Esophagus (tissue), 2 donors: Measurements from ENCODE around the gene CCDC141. TPM values are rescaled to one million over a fixed set of nuclear protein-coding genes. Genes with fewer than 3 reads are reported as not detected.

Experiments used
- H3K27ac ChIP-seq, 2 donors: one replicate each; pipeline ENCODE4 v1.5.1; 2013; ENCODE audit warnings: low read depth in 2 of 2, mild to moderate bottlenecking in 2 of 2, inconsistent platforms in 1 of 2, low read length in 1 of 2, moderate library complexity in 1 of 2
- H3K27me3 ChIP-seq, 2 donors: one replicate each; pipeline ENCODE4 v1.6.1; 2013; ENCODE audit warnings: low read length in 2 of 2, control low read depth in 1 of 2, mild to moderate bottlenecking in 1 of 2; ENCODE audit not compliant: insufficient read depth in 2 of 2, control insufficient read depth in 1 of 2
- H3K36me3 ChIP-seq, 2 donors: one replicate each; pipeline ENCODE4 v1.6.1; 2013; ENCODE audit warnings: low read length in 1 of 2; ENCODE audit not compliant: control insufficient read depth in 2 of 2, insufficient read depth in 2 of 2
- H3K4me1 ChIP-seq, 2 donors: one replicate each; pipeline ENCODE4 v1.6.1; 2013; ENCODE audit warnings: low read length in 1 of 2; ENCODE audit not compliant: control insufficient read depth in 2 of 2, insufficient read depth in 2 of 2
- H3K4me3 ChIP-seq, 2 donors: one replicate each; pipeline ENCODE4 v1.5.1; 2013; ENCODE audit warnings: low read length in 2 of 2, mild to moderate bottlenecking in 2 of 2, low read depth in 1 of 2, moderate library complexity in 1 of 2
- H3K9me3 ChIP-seq, 2 donors: one replicate each; pipeline ENCODE4 v1.6.1; 2013; ENCODE audit warnings: mild to moderate bottlenecking in 2 of 2, low read depth in 1 of 2, low read length in 1 of 2, moderate library complexity in 1 of 2; ENCODE audit not compliant: control insufficient read depth in 2 of 2, insufficient read depth in 1 of 2
- WGBS, 2 donors: extraction: QIAGEN DNeasy Blood & Tissue Kit; methylation state at CpG; one replicate each; pipeline ENCODE4 v1.1.7; 2013; 5-methylcytosine and 5-hydroxymethylcytosine counted together
- polyA plus RNA-seq, 2 donors: library from polyadenylated mRNA; stranded (reverse); fragments of 200-250 nt; gene quantifications; one replicate each; pipeline ENCODE4 v1.2.3, GENCODE V29; 2013
- donor health status: healthy with polysubstance abuse.
- donor health status: Bipolar disorder and iron deficiency.

CCDC141 gene
- polyA plus RNA-seq, 2 donors: 0.01 to 0.06 TPM

- H3K4me3 ChIP-seq: no peak overlapping the region
- no peak overlapping the region for H3K27ac ChIP-seq
- H3K4me1 ChIP-seq: no peaks in the 10 kb centered on the region
- H3K27me3 ChIP-seq: no peaks in the 10 kb centered on the region
- H3K36me3 ChIP-seq: no peaks in the 10 kb centered on the region
- no peaks in the 10 kb centered on the region for H3K9me3 ChIP-seq
These were observed 194.8 kb downstream of the CCDC141 start for GRCh38 chr2:178855151-178855550.

DNA sequence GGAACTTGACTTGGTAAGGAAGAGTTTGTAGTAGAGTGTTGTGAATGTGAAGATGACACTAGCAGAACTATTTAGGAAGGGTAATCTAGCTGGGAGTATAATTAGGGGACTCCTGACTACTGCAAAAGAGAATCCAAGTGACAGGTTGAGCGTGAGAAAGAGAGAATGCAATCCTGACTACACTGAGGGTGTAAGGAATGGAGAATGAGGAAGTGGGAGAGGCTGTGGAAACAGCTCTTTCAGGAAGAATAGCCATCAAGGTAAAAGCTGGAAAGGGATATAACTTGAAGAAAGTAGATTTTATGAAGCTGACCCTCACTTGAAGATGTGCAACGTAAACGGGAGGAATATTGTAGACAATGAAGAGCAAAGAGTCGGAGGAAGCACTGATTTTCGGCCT is 201.6 kb downstream of the CCDC141 start:
- Histone ChIP-seq H3K27ac (no peak overlapping the region), H3K36me3 (no peaks in the 10 kb centered on the region), H3K4me1 (no peaks in the 10 kb centered on the region), H3K9me3 (no peaks in the 10 kb centered on the region), H3K4me3 (no peak overlapping the region), H3K27me3 (no peaks in the 10 kb centered on the region)
- WGBS, 2 donors: 93 to 94% methylated on average over 5 of the region's 5 CpGs

GRCh38 chr2:178846458-178846802 is 203.5 kb downstream of the CCDC141 start:
- no peak overlapping the region for H3K4me3 ChIP-seq
- no peaks in the 10 kb centered on the region for H3K27me3 ChIP-seq
- no peaks in the 10 kb centered on the region for H3K4me1 ChIP-seq
- H3K9me3 ChIP-seq: no peaks in the 10 kb centered on the region
- H3K36me3 ChIP-seq: no peaks in the 10 kb centered on the region
- 77 to 80% methylated on average over 2 of the region's 2 CpGs for WGBS, 2 donors
- no peak overlapping the region for H3K27ac ChIP-seq

DNA sequence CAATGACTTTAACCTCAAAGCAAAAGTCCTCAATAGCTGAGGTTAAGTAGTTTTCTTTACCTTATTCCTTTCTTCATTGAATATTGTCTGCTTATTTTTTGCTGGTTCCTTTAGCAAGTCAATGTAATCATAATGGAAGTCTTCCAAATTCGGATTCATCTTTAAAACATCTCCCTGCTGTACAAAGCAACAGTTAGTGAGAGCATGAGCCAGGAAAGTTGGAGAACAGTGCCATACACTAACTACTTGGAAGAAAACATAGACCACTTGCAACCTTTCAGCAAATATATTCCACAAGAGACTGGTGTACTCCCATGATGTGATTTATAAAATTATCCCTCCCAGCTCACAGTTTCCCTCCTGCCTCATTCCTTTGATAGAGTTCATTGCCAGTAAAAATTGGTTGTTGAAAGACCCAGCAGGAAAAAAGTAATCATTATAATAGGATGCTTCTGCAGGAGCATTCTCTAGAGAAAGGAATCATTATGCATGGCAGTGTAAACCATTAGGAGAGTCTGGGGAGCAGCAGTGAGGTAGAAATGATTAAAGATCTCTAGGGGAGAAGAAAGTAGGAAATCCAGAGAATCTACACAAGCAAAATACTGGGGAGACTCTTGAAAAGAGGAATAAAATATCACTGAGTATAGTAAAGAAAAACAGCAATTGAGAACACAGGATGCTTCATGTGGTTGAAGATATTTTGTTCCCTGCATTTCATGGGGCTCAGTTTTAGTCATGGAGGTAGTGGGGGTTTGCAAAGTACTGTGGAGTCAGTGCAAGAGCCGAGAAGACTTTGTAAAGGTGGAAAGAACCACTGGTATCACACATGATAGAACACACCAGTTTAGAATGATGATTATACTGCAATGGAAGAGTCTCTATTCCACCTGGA is 204.1 kb downstream of the CCDC141 start:
- Histone ChIP-seq H3K9me3 (no peaks in the 10 kb centered on the region), H3K36me3 (no peaks in the 10 kb centered on the region), H3K27ac (no peak overlapping the region), H3K27me3 (no peaks in the 10 kb centered on the region), H3K4me1 (no peaks in the 10 kb centered on the region), H3K4me3 (no peak overlapping the region)
- 49 to 61% methylated on average over 2 of the region's 2 CpGs for whole genome bisulfite sequencing, 2 donors

DNA sequence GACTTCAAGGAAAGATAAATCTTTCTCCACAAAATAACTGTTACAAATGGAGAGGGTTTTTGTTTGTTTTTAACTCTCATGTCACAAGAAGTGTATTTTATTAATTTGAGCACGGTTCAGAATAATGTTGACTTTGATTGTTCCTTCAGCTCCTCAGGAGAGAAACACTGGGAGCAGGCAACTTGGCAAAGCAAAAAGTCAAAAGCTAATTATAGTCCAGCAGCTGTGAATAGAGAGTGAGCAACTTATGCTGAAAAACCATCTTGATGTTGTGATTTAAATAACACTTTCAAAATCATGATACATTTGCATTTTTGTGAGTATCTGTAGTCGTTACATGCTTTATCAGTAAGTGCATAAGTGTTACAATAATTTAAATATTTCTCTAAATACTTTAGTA is 205.2 kb downstream of the CCDC141 start:
- H3K27ac ChIP-seq: no peak overlapping the region
- H3K36me3 ChIP-seq: no peaks in the 10 kb centered on the region
- 48 to 54% methylated on average over 2 of the region's 2 CpGs for WGBS, 2 donors
- no peak overlapping the region for H3K4me3 ChIP-seq
- no peaks in the 10 kb centered on the region for H3K4me1 ChIP-seq
- no peaks in the 10 kb centered on the region for H3K27me3 ChIP-seq
- no peaks in the 10 kb centered on the region for H3K9me3 ChIP-seq

- Histone ChIP-seq H3K4me1 (no peaks in the 10 kb centered on the region), H3K4me3 (no peak overlapping the region), H3K9me3 (no peaks in the 10 kb centered on the region), H3K27me3 (no peaks in the 10 kb centered on the region), H3K27ac (no peak overlapping the region), H3K36me3 (no peaks in the 10 kb centered on the region)
- WGBS, 2 donors: 74 to 75% methylated on average over 4 of the region's 4 CpGs
These were observed 205.7 kb downstream of the CCDC141 start for GRCh38 chr2:178844269-178844668.

DNA sequence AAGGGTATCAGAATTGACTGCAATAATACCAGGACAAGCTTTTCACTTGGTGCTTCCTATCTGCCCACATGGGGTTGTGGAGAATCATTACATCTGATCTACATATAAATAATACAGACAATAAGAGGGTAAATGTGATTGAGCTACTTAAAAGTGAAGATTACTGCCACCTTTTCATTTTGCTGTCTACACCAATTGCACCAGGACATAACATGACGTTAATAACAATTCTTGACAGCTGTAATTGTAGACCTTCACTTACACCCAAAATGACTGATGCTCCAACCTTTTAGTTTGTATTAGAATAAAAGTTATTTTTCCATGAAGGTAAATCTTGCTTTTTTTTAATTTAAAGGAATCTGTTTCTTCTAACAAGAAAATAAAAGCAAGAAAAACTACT is 206.2 kb downstream of the CCDC141 start:
- H3K4me1 ChIP-seq: no peaks in the 10 kb centered on the region
- WGBS, 2 donors: 82 to 86% methylated on average over 1 of the region's 1 CpG
- H3K27ac ChIP-seq: no peak overlapping the region
- H3K4me3 ChIP-seq: no peak overlapping the region
- no peaks in the 10 kb centered on the region for H3K36me3 ChIP-seq
- no peaks in the 10 kb centered on the region for H3K27me3 ChIP-seq
- H3K9me3 ChIP-seq: no peaks in the 10 kb centered on the region

DNA sequence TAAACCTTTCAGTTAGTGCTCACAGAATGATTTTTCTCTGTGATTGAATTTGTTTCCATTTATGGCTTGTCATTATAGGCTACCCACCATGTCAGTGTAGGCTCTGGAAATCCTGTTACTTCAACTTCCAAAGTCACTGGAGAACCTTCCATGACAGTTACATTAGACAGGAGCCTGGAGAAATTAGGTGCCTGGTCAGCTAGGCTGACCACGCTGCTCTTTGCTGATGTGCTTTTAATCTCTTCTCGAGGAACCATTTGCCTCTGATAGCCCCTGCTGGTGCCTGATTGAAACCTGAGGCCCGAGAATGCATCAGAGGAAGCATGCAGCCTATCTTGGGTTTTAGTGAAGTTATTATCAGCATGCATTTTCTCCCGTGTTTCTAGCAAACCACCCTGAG is 213.1 kb downstream of the CCDC141 start:
- H3K27me3 ChIP-seq: no peaks in the 10 kb centered on the region
- 39 to 55% methylated on average over 4 of the region's 4 CpGs for WGBS, 2 donors
- no peak overlapping the region for H3K4me3 ChIP-seq
- no peak overlapping the region for H3K27ac ChIP-seq
- no peaks in the 10 kb centered on the region for H3K36me3 ChIP-seq
- H3K9me3 ChIP-seq: no peaks in the 10 kb centered on the region
- H3K4me1 ChIP-seq: no peaks in the 10 kb centered on the region

GRCh38 chr2:178834086-178834485 is 215.9 kb downstream of the CCDC141 start:
- Histone ChIP-seq H3K27me3 (no peaks in the 10 kb centered on the region), H3K36me3 (no peaks in the 10 kb centered on the region), H3K4me1 (no peaks in the 10 kb centered on the region), H3K9me3 (no peaks in the 10 kb centered on the region), H3K27ac (no peak overlapping the region), H3K4me3 (no peak overlapping the region)
- WGBS, 2 donors: 84 to 89% methylated on average over 9 of the region's 9 CpGs

DNA sequence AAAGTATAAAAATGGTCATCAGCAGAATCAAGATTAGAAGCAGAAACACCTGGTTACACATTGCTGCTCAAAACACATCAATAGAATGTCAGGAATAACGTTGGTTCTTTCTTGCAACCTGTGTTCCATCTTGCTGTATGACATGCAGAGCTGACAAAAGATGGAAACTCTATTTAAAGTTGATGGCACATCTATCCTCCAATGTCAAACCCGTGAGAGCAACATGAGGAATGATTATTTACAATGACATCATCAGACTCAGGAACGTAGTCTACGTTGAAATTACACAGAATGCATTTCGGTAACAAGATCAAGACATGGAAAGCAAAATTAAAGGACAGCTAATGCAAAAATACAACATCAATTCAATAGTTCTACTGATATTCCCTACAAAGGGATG is 216.6 kb downstream of the CCDC141 start:
- H3K36me3 ChIP-seq: no peaks in the 10 kb centered on the region
- 70% methylated on average over 5 of the region's 5 CpGs for WGBS, 2 donors

More for the DNA sequence above, 216.6 kb downstream of the CCDC141 start:
- no peaks in the 10 kb centered on the region for H3K4me1 ChIP-seq
- H3K27ac ChIP-seq: no peak overlapping the region
- no peaks in the 10 kb centered on the region for H3K27me3 ChIP-seq
- no peak overlapping the region for H3K4me3 ChIP-seq
- no peaks in the 10 kb centered on the region for H3K9me3 ChIP-seq
